Left ventricle myocardium inferior (tissue), 1 donor: ENCODE results near the gene DMRTB1. TPM values are rescaled to one million over a fixed set of nuclear protein-coding genes. Genes with fewer than 3 reads are reported as not detected.

Experiments
- DNase-seq: peaks from one replicate; pipeline ENCODE4 v3.0.0-alpha.2; 2020
- H3K27ac ChIP-seq: fragments of 200-600 bp; replicated peaks from 2 replicates; pipeline ENCODE4 v1.8.0; 2021
- H3K27me3 ChIP-seq: fragments of 200-600 bp; 2 replicates; pipeline ENCODE4 v1.8.0; 2021; ENCODE audit warnings: low read depth
- H3K36me3 ChIP-seq: fragments of 200-600 bp; 2 replicates; pipeline ENCODE4 v1.8.0; 2021
- H3K4me1 ChIP-seq: fragments of 200-600 bp; 2 replicates; pipeline ENCODE4 v1.8.0; 2021
- H3K4me3 ChIP-seq: fragments of 200-600 bp; 2 replicates; pipeline ENCODE4 v1.8.0; 2021; ENCODE audit warnings: mild to moderate bottlenecking, moderate library complexity
- H3K9me3 ChIP-seq: fragments of 200-600 bp; replicated peaks from 2 replicates; pipeline ENCODE4 v1.8.0; 2021
- CTCF ChIP-seq: fragments of 200-600 bp; IDR thresholded peaks from 2 replicates; pipeline ENCODE4 v1.8.0; 2021; ENCODE audit warnings: antibody characterized with exemption, mild to moderate bottlenecking, borderline replicate concordance
- intact Hi-C: fragments of 100-400 bp; cut with micrococcal nuclease; formaldehyde crosslinking; loops from one replicate; pipeline ENCODE4 v1.11.0; 2022
- total RNA-seq: library from RNA; stranded (reverse); fragmentation: NEBNext Ultra II Directional; extraction: Animal tissue kit (Norgen Biotek cat#: 25700); gene quantifications from one replicate; pipeline ENCODE4 v1.2.1, GENCODE V29; 2021
- donor health status: DM: no; HTN: yes; CAD: no; lungs with severe emphysema.

DMRTB1 gene
- total RNA-seq, 1 donor from 2014 or later: not detected

GRCh38 chr1:53516181-53516580, 57.0 kb downstream of the DMRTB1 start:
- no peak for DNase-seq
- intact Hi-C loops: no loop called here
- no peak overlapping the region for H3K4me3 ChIP-seq
- no peak overlapping the region for H3K27ac ChIP-seq
- TF ChIP-seq CTCF: no peak
- H3K4me1 ChIP-seq: peaks cover 18% of the 10 kb centered on the region
- H3K9me3 ChIP-seq: no peaks in the 10 kb centered on the region
- H3K36me3 ChIP-seq: no peaks in the 10 kb centered on the region
- H3K27me3 ChIP-seq: no peaks in the 10 kb centered on the region

Other genes starting within 250 kb of the DMRTB1 start
- 61.1 TPM for gene CZIB, start 238.8 kb upstream of the DMRTB1 start, total RNA-seq
- gene MAGOH, start 220.9 kb upstream of the DMRTB1 start, total RNA-seq: 29.5 TPM
- 1.8 TPM for gene LRP8, start 131.3 kb upstream of the DMRTB1 start, total RNA-seq